GM12891 (cell line): ENCODE data around the gene FCHSD1.
A peak's percentile ranks its signal among the peaks of the same experiment; 100 is the strongest.
"Not testable (repeated sequence)": the region's sequence is repeated elsewhere in the genome, so short reads cannot be mapped to it uniquely, and the experiment has no call there.

ENCODE experiments used
- DNase-seq: peaks from one replicate; pipeline ENCODE4 v3.0.0; 2011; ENCODE audit warnings: low spot score; ENCODE audit not compliant: insufficient read length
- FAIRE-seq: peaks from 2 replicates; lab custom pipeline; 2011; peaks lifted over from hg19 to GRCh38; lab: Jason Lieb, UNC
- PAX5 ChIP-seq: IDR thresholded peaks from 2 replicates; pipeline ENCODE4 v1.6.1; 2011; ENCODE audit warnings: low read length, moderate library complexity, mild to moderate bottlenecking; ENCODE audit not compliant: insufficient read depth, severe bottlenecking
- POLR2A ChIP-seq: IDR thresholded peaks from 2 replicates; pipeline ENCODE4 v1.6.1; 2011; ENCODE audit warnings: low read depth, low read length, control low read depth
- POLR2AphosphoS5 ChIP-seq: IDR thresholded peaks from 2 replicates; pipeline ENCODE4 v1.6.1; 2011; ENCODE audit warnings: low read depth, low read length, control low read depth
- POU2F2 ChIP-seq: IDR thresholded peaks from 2 replicates; pipeline ENCODE4 v1.6.1; 2011; ENCODE audit warnings: low read depth, mild to moderate bottlenecking, control low read depth, low read length, moderate library complexity
- SPI1 ChIP-seq: IDR thresholded peaks from 2 replicates; pipeline ENCODE4 v1.6.1; 2011; ENCODE audit warnings: low read depth, low read length, control low read depth
- TAF1 ChIP-seq: IDR thresholded peaks from 2 replicates; pipeline ENCODE4 v1.6.1; 2011; ENCODE audit warnings: low read depth, low read length, control low read depth

Gene FCHSD1

DNA sequence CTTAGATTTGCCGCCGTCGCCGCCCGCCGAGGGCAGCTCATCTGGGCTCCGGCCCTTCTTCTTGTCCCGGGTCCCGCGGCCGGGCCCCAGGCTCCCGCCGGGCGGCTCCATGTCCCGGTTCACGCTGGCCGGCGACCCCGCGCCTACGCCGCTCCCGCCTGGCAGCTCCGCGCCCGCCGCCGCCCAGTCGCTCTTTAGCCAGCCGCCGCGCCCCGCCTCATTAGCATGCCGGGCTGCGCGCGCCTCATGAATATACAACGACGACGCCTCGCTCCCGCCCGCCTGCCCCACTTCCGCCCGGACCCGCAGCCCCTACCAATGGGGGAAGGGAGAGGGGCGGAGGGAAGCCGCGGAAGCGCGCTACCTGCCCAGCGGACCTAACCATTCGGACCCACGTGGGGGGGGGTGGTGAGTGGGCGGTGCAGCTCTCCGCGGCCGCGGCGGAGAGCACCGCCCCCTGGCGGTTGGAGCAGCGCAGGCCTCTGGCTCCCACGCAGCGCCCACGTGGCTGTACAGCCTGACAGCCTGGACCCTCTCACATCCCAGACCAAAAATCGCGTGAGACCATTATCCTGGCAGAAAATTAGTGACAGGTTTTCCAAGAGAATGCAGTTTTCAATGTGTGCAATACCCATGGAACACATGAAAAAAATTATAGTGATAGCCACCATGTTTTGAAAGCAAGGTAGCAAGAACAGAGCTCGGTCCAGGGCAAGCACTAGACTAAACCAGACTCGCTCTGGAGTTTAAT is 32.2 kb downstream of the FCHSD1 start, which contains the start of gene DIAPH1:
Gene DIAPH1, minus strand, starts transcription at position 197 of the 751 bp plus-strand sequence. Its CDS starts 86 bp downstream, at position 111.
- TF ChIP-seq POLR2A (peak; percentile 34; the same call in 1 of the 2 replicates), PAX5 (peak; percentile 50), POU2F2 (peak; percentile 95), SPI1 (peak; percentile 51), TAF1 (0 out of 2 replicates have a peak, but pooled peaks have one; percentile 40), POLR2AphosphoS5 (no peak)
- peak; percentile 84 for DNase-seq
- FAIRE-seq, result peak; percentile 99

DNA sequence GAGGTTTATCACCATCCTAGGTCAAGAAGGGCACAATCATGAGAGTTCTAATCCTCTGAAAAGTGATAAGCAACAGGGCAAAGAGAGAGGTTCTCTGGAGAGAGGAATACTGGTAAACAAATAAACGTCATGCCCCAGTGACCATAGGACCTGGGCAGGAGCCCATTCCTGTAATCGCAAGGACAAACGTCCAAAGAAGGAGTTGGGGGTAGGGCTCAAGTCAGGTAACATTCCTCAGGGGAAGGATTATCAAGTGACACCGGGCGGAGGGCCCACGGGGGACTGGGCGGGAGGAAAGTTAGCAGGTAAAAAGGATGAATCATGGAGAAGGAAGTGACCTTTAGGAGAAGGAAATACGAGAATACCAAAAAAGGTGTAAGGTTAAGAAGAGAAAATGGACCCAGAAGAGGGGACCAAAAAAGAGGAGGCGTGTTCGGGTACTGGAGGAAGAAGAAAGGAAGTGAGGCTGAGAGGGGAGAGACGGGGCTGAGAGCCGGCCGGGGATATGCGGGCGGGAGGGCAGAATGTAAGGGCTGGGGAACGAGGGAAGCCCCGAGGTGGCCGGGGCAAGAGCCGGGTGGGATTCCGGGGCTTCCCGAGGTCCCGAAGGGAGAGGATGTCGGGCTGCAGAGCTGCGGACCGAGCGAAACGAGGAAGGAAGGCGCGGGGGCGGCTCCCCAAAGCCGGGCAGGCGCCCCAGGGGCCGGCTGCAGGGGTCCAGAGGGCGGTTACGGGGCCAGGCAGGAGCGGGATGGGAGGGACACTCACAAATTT is 33.0 kb downstream of the FCHSD1 start:
- FAIRE-seq, result peak; percentile 84
- TF ChIP-seq SPI1 (peak; percentile 59), TAF1 (no peak)
- no peak for DNase-seq

DNA sequence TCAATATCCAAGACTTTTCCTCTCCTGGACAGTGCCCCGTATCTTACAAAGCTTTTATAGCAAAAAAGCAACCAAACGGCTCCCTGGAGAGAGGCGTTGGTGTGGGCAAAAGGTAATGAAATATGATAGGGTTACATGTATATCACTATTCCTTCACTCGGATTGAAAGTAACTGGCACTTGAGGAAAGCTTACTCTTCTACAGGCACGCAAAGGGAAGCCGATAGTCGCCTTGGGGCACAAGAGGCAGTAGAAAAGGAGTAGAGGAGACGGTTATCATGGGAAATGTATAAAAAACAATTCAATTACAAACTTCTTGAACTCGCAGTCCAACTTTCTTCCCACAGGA is 33.6 kb downstream of the FCHSD1 start:
- TF ChIP-seq TAF1 (no peak), PAX5 (no peak), POLR2AphosphoS5 (no peak), SPI1 (no peak), POU2F2 (no peak), POLR2A (no peak)
- DNase-seq, result no peak
- no peak for FAIRE-seq

DNA sequence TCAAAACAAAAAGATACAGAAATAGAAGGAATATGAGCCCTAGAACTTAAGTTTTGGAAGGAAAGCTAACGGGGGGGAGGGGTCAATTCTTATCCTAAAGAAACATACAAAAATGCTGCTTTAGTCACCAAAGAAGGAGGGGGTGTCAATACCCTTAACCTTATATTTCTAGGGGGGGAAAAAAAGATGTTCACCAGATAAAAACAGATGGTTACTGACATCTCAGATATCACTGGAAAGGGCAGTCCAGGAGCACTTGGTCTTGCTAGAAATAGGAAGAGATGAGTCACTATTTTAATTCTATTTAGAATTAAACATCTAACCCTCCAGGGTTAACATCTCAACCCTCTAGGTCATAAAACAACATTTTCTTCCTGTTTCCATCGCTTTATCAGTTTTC is 34.1 kb downstream of the FCHSD1 start:
- no peak for TF ChIP-seq POU2F2
- no peak for TF ChIP-seq TAF1
- no peak for TF ChIP-seq POLR2AphosphoS5
- TF ChIP-seq POLR2A, result no peak
- TF ChIP-seq PAX5, result no peak
- no peak for TF ChIP-seq SPI1
- DNase-seq, result no peak

DNA sequence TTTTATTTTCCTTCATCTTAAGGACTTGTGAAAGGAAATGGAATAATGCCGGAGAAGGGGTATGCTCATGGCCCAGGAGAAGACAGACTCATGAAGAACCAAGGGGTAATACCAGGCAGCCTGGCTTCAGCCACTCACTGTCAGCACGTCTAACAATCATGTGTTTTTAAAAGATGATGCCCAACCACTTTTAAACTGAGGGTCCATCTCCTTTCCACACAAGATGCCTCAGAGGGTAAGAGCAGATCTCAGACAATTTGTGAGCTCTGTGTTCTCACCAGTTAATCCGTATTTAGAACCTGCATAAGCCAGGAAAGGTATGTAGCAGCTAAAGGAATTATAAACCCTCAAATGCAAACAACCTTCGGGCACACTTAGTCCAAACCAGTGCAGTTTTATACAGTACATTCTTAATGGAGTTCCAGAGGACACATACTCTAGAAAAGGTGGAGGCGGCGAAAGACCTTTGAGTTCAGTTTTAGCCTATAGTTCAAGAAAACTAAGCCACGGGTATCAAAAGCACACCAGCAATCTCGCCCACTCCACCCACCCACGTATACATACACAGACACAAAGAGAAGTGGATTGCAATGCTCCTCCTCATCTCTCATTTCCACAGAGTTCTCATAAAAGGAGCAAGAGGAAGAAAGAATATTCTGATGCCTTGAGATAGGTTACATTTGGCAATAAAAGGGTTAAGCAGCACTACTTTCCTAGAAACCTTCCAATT is 35.1 kb downstream of the FCHSD1 start:
- FAIRE-seq (peak; percentile 82), DNase-seq (no peak)
- TF ChIP-seq SPI1, result no peak
- no peak for TF ChIP-seq POLR2A
- TF ChIP-seq TAF1, result no peak
- no peak for TF ChIP-seq POU2F2
- TF ChIP-seq POLR2AphosphoS5, result no peak
- no peak for TF ChIP-seq PAX5

More for the DNA sequence above, 34.1 kb downstream of the FCHSD1 start:
- no peak for FAIRE-seq

DNA sequence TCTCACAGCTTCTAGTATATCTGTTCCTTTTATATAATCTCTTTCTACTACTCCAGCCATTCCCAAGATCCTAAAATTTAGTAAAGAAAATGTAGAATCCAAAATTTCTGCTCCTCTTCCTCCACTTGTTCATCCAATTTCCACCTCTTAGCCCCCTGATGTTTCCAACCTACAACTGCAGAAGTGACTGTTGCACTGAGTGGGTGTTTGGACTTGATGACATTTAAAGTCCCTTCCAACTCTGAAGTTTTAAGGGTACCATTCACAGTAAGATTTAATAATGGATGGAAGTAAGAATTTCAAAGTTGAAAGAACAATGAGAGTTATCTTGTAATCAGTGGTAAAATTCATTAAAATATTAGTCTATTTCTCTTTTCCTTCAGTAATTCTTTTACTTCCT is 37.9 kb downstream of the FCHSD1 start:
- DNase-seq (no peak), FAIRE-seq (no peak)
- TF ChIP-seq SPI1 (no peak), POLR2A (no peak), POU2F2 (no peak), PAX5 (no peak)

DNA sequence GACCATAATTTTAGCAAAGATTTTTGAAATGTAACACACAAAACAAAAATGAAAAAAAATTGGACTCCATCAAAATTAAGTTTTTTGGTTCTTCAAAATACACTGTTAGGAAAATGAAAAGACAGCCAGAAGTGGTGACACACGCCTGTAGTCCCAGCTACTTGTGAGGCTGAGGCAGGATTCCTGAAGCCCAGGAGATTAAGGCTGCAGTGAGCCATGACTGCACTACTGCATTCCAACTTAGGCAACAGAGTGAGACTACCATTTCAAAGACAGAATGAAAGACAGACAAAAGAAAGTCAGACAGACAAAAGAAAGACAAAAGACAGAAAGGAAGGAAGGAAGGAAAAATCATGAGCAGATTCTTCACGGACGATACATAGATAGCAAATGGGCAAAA is 39.9 kb downstream of the FCHSD1 start:
- no peak for DNase-seq
- TF ChIP-seq POLR2A (no peak), POLR2AphosphoS5 (no peak), POU2F2 (no peak), PAX5 (no peak), SPI1 (no peak), TAF1 (no peak)
- no peak for FAIRE-seq

DNA sequence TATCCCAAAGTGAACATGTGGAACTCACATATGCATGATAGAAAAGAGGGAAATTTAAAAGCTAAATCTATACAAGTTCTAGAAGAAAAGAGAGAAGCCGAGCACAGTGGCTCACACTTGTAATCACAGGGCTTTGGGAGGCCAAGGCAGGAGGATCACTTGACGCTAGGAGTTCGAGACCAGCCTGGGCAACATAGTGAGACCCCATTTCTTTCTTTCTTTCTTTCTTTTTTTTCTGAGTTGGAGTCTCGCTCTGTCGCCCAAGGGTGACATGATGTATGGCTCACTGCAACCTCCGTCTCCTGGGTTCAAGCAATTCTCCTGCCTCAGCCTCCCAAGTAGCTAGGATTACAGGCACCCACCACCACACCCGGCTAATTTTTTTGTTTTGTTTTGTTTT is 41.3 kb downstream of the FCHSD1 start:
- not testable (repeated sequence) for FAIRE-seq, DNase-seq

DNA sequence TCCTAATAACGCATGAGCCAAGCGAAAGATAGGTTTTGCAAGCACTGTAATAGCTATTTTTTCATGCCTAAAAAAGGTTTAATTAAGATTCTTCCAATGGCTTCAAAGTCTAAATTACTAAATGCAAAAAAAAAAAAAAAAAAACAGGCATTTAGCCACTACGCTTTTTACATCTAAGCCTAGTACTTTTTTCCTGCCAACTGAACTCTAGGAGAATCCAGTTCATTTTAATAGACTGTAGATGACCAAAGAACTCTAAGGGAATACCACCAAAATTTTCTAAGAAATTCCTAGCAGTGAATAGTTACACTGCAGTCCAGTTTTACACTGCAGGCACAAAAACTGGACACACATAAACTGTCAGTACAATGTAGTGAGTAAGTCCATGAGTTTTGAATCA is 42.2 kb downstream of the FCHSD1 start:
- DNase-seq (no peak), FAIRE-seq (no peak)
- TF ChIP-seq SPI1, result no peak
- no peak for TF ChIP-seq PAX5
- no peak for TF ChIP-seq POLR2AphosphoS5
- TF ChIP-seq POU2F2, result no peak
- no peak for TF ChIP-seq POLR2A
- no peak for TF ChIP-seq TAF1

DNA sequence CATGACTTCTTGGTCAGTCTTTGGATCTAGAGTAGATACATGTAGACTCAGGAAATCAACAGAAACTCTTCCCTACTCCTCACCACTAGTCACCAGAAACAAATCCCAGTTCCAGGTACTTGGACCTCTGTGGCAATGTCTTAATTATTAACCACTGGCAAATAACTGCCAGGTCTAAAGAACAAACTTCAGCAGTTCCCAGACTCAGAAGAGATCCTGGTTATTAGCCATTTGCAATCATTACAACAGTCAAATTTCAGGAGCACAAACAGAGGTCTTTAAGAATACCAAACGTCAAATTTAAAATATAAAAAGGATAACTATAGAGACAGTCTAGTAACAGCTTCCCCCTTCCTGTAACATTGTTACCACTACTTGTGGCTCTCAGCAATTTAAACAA is 42.7 kb downstream of the FCHSD1 start:
- DNase-seq (no peak), FAIRE-seq (no peak)
- TF ChIP-seq POU2F2 (no peak), PAX5 (no peak), POLR2A (no peak), POLR2AphosphoS5 (no peak), TAF1 (no peak), SPI1 (no peak)
